Left ventricle myocardium inferior (tissue), 1 donor: ENCODE results near the gene PPP6R3. TPM values are rescaled to one million over a fixed set of nuclear protein-coding genes. Genes with fewer than 3 reads are reported as not detected.

Experiments
- DNase-seq: peaks from one replicate; pipeline ENCODE4 v3.0.0-alpha.2; 2020
- H3K27ac ChIP-seq: fragments of 200-600 bp; replicated peaks from 2 replicates; pipeline ENCODE4 v1.8.0; 2021
- H3K27me3 ChIP-seq: fragments of 200-600 bp; 2 replicates; pipeline ENCODE4 v1.8.0; 2021; ENCODE audit warnings: low read depth
- H3K36me3 ChIP-seq: fragments of 200-600 bp; 2 replicates; pipeline ENCODE4 v1.8.0; 2021
- H3K4me1 ChIP-seq: fragments of 200-600 bp; 2 replicates; pipeline ENCODE4 v1.8.0; 2021
- H3K4me3 ChIP-seq: fragments of 200-600 bp; 2 replicates; pipeline ENCODE4 v1.8.0; 2021; ENCODE audit warnings: mild to moderate bottlenecking, moderate library complexity
- H3K9me3 ChIP-seq: fragments of 200-600 bp; replicated peaks from 2 replicates; pipeline ENCODE4 v1.8.0; 2021
- intact Hi-C: fragments of 100-400 bp; cut with micrococcal nuclease; formaldehyde crosslinking; loops from one replicate; pipeline ENCODE4 v1.11.0; 2022
- total RNA-seq: library from RNA; stranded (reverse); fragmentation: NEBNext Ultra II Directional; extraction: Animal tissue kit (Norgen Biotek cat#: 25700); gene quantifications from one replicate; pipeline ENCODE4 v1.2.1, GENCODE V29; 2021
- TF ChIP-seq, protein P1 (sequence below): fragments of 200-600 bp; IDR thresholded peaks from 2 replicates; pipeline ENCODE4 v1.8.0; 2021; ENCODE audit warnings: antibody characterized with exemption, mild to moderate bottlenecking, borderline replicate concordance
- donor health status: DM: no; HTN: yes; CAD: no; lungs with severe emphysema.

PPP6R3 gene
- total RNA-seq, 1 donor from 2014 or later: 78.8 TPM

DNA sequence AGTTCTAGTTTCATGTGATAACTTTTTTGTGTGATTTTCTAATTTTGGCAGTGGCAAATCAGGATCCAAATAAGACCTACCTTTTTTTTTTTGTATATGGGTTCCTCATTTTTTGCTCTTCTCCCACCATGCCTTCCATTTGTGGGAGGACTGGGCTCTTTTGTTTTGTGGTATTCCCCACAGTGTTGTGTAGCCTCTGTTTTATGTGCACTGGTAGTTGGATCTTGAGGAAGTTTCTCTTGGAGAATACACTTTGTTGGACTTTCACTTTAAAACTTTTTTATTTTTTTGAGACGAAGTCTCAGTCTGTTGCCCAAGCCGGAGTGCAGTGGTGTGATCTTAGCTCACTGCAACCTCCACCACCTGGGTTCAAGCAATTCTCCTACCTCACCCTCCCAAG lies 39.7 kb downstream of the PPP6R3 start:
- no peaks in the 10 kb centered on the region for H3K9me3 ChIP-seq
- no peak overlapping the region for H3K27ac ChIP-seq
- TF ChIP-seq, protein P1, sequence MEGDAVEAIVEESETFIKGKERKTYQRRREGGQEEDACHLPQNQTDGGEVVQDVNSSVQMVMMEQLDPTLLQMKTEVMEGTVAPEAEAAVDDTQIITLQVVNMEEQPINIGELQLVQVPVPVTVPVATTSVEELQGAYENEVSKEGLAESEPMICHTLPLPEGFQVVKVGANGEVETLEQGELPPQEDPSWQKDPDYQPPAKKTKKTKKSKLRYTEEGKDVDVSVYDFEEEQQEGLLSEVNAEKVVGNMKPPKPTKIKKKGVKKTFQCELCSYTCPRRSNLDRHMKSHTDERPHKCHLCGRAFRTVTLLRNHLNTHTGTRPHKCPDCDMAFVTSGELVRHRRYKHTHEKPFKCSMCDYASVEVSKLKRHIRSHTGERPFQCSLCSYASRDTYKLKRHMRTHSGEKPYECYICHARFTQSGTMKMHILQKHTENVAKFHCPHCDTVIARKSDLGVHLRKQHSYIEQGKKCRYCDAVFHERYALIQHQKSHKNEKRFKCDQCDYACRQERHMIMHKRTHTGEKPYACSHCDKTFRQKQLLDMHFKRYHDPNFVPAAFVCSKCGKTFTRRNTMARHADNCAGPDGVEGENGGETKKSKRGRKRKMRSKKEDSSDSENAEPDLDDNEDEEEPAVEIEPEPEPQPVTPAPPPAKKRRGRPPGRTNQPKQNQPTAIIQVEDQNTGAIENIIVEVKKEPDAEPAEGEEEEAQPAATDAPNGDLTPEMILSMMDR: no peak
- DNase-seq: no peak
- peaks cover 94% of the 10 kb centered on the region for H3K4me1 ChIP-seq
- H3K4me3 ChIP-seq: no peak overlapping the region
- no peaks in the 10 kb centered on the region for H3K27me3 ChIP-seq
- H3K36me3 ChIP-seq: no peaks in the 10 kb centered on the region
- intact Hi-C loops: no loop called here

DNA sequence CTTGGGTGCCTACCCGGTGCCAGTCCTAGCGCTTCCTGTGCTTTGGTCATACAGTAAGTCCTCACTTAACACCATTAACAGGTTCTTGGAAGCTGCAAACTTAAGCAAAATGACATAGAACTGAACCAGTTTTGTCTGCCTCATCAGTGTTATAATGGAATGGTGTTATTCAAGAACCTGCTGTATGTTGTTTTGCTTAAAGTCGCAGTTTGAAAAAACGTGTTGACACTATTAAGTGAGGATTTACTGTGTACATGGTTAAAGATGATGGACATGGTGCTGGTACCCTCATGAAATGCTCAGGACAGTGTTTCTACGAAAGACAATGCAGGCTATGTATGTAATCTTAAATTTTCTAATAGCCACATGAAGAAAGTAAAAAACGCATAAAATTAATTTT lies 41.3 kb downstream of the PPP6R3 start:
- no peak overlapping the region for H3K27ac ChIP-seq
- H3K4me3 ChIP-seq: no peak overlapping the region
- no peak for DNase-seq
- no peaks in the 10 kb centered on the region for H3K9me3 ChIP-seq
- TF ChIP-seq, protein P1: no peak
- no peaks in the 10 kb centered on the region for H3K36me3 ChIP-seq
- H3K27me3 ChIP-seq: no peaks in the 10 kb centered on the region
- peaks cover 97% of the 10 kb centered on the region for H3K4me1 ChIP-seq
- intact Hi-C loops: no loop called here

DNA sequence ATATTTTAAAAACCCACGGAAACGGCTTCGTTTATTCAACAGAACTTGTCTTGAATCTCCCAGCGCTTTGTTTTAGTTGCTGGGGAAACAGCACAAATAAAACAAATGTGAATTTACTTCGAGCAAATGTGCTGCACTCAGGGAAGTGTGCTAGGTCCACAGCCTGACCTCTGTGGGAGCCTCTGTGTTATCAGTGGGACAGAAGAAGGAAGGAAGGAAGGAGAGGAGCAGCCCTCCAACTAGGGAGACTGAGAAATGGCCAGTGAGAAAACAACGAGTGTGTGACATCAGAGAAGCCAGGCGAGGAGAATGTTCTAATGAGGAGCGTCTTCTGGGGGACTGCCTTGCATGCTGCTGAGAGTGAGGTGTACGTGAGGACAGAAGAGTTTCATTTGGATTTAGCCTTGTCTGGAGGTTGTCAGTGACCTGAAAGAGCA lies 42.7 kb downstream of the PPP6R3 start:
- TF ChIP-seq, protein P1: no peak
- Histone ChIP-seq H3K9me3 (no peaks in the 10 kb centered on the region), H3K4me3 (no peak overlapping the region), H3K27ac (peak overlapping the region; percentile 21), H3K27me3 (no peaks in the 10 kb centered on the region), H3K36me3 (no peaks in the 10 kb centered on the region), H3K4me1 (peaks cover 100% of the 10 kb centered on the region)
- no peak for DNase-seq
- intact Hi-C loops: no loop called here

DNA sequence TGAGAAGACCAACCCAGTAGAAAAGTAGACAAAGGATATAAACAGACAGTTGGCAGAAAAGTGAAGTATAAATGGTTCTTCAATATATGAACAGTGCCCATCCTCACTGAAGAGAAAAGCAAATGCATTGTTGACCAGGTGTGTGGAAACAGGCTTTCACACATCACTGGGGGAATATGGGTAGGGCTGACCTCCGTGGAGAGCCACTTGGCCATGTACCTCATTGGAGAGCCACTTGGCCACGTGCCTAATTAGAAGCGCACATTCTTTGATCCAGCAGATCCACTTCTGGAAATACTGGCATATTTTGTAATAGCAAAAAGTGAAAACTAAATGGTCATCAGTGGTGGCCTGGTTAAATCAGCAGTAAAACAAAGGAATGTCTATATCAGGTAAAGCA lies 43.2 kb downstream of the PPP6R3 start:
- peak overlapping the region; percentile 21 for H3K27ac ChIP-seq
- TF ChIP-seq, protein P1: no peak
- peaks cover 100% of the 10 kb centered on the region for H3K4me1 ChIP-seq
- no peak for DNase-seq
- no peaks in the 10 kb centered on the region for H3K9me3 ChIP-seq
- H3K36me3 ChIP-seq: no peaks in the 10 kb centered on the region
- H3K4me3 ChIP-seq: no peak overlapping the region
- intact Hi-C loops: no loop called here
- no peaks in the 10 kb centered on the region for H3K27me3 ChIP-seq

DNA sequence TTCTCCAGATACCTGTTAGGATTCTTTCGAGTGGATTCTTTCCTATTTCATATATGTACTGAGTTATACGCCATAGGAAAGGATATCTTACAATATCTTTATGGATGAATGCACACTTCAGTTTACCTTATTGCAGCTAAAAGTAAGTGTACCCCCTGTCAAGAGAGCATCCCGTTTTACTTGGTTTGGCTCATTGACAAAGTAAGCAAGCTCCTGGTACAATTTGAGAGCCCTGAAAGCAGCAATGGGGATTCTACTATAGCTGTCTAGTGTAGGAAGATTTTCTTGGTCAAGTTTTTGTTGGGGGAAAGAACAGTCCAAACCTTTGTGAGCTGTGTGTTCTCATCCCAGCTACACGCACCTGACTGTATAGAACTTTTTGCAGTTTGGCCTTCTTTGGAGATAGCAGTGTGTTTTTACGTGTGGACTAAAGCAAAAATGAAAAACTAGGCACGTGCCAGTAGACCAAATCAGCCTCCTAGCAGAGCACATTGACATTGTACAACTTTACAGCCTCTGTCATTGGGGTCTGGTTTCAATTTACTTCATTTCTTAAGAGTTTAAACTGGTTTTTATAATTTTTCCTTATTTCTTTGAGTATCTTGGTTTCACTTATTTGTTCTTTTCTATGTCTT lies 44.0 kb downstream of the PPP6R3 start:
- no peak overlapping the region for H3K4me3 ChIP-seq
- H3K27me3 ChIP-seq: no peaks in the 10 kb centered on the region
- TF ChIP-seq, protein P1: no peak
- H3K27ac ChIP-seq: no peak overlapping the region
- H3K4me1 ChIP-seq: peaks cover 100% of the 10 kb centered on the region
- intact Hi-C loops: no loop called here
- no peaks in the 10 kb centered on the region for H3K9me3 ChIP-seq
- DNase-seq: no peak
- H3K36me3 ChIP-seq: no peaks in the 10 kb centered on the region
